RWPE1 (cell line): ENCODE data around the gene CNTN6.
"Not testable (repeated sequence)": the region's sequence is repeated elsewhere in the genome, so short reads cannot be mapped to it uniquely, and the experiment has no call there.

Experiments
- CTCF ChIA-PET: fragments of 350-600 bp; sonication (Branson Sonifier 250); formaldehyde crosslinking; extraction: SDS; loops from one replicate; lab custom pipeline; 2021; lab: Yijun Ruan, JAX
- POLR2A ChIA-PET: fragments of 400-600 bp; formaldehyde crosslinking; extraction: SDS; loops from one replicate; lab custom pipeline; 2020; ENCODE audit warnings: antibody characterized with exemption; ENCODE audit not compliant: low non-redundant PET; lab: Yijun Ruan, JAX
- DNase-seq: peaks from one replicate; pipeline ENCODE4 v3.0.0; 2012; ENCODE audit warnings: low spot score
- H3K27ac ChIP-seq: fragments of 450-650 bp; 2 replicates; pipeline ENCODE4 v1.5.1; 2017
- CTCF ChIP-seq: fragments of 450-650 bp; conservative IDR thresholded peaks from 2 replicates; pipeline ENCODE4 v1.5.1; 2017; ENCODE audit warnings: low read depth, mild to moderate bottlenecking

The CNTN6 gene

GRCh38 chr3:1365528-1365927 is 272.7 kb downstream of the CNTN6 start:
- no peak for DNase-seq
- H3K27ac ChIP-seq: no peak overlapping the region
- TF ChIP-seq CTCF: no peak
- ChIA-PET POLR2A (no interaction called here), CTCF (no interaction called here)

- H3K27ac ChIP-seq: no peak overlapping the region
- ChIA-PET POLR2A (no interaction called here), CTCF (no interaction called here)
- no peak for TF ChIP-seq CTCF
- no peak for DNase-seq
Observed at GRCh38 chr3:1374471-1374870, 281.6 kb downstream of the CNTN6 start.

GRCh38 chr3:1375145-1375544 is 282.3 kb downstream of the CNTN6 start:
- no peak for TF ChIP-seq CTCF
- POLR2A ChIA-PET: no interaction called here
- no peak for DNase-seq
- CTCF ChIA-PET: no interaction called here
- no peak overlapping the region for H3K27ac ChIP-seq

GRCh38 chr3:1380926-1381646 is 288.3 kb downstream of the CNTN6 start:
- POLR2A ChIA-PET: no interaction called here
- H3K27ac ChIP-seq: no peak overlapping the region
- CTCF ChIA-PET: no interaction called here
- no peak for DNase-seq
- TF ChIP-seq CTCF: no peak

- no peak overlapping the region for H3K27ac ChIP-seq
- DNase-seq: no peak
- ChIA-PET CTCF (no interaction called here), POLR2A (no interaction called here)
- no peak for TF ChIP-seq CTCF
Observed at GRCh38 chr3:1381647-1382036, 288.8 kb downstream of the CNTN6 start.

- DNase-seq, H3K27ac ChIP-seq, CTCF ChIA-PET, POLR2A ChIA-PET: not testable (repeated sequence)
Observed at GRCh38 chr3:1387396-1387905, 294.6 kb downstream of the CNTN6 start.

GRCh38 chr3:1394188-1394587 is 301.4 kb downstream of the CNTN6 start:
- POLR2A ChIA-PET: no interaction called here
- CTCF ChIA-PET: no interaction called here
- no peak for DNase-seq
- no peak for TF ChIP-seq CTCF
- H3K27ac ChIP-seq: no peak overlapping the region
